Mucosa of stomach (tissue), 1 donor: Measurements from ENCODE around the gene DYNLT1.
"Not testable (repeated sequence)": the region's sequence is repeated elsewhere in the genome, so short reads cannot be mapped to it uniquely, and the experiment has no call there.

Experiments used
- H3K27me3 ChIP-seq: one replicate; pipeline ENCODE4 v1.7.0; 2013; ENCODE audit warnings: mild to moderate bottlenecking, low read length; ENCODE audit not compliant: control insufficient read depth, insufficient read depth
- H3K36me3 ChIP-seq: one replicate; pipeline ENCODE4 v1.7.0; 2013; ENCODE audit warnings: low read length; ENCODE audit not compliant: control insufficient read depth, insufficient read depth
- H3K4me1 ChIP-seq: one replicate; pipeline ENCODE4 v1.7.0; 2013; ENCODE audit warnings: mild to moderate bottlenecking, low read length; ENCODE audit not compliant: control insufficient read depth, insufficient read depth
- H3K4me3 ChIP-seq: one replicate; pipeline ENCODE4 v1.7.0; 2013; ENCODE audit warnings: low read length
- H3K9ac ChIP-seq: one replicate; pipeline ENCODE4 v1.7.0; 2013; ENCODE audit warnings: mild to moderate bottlenecking, low read length, moderate library complexity
- H3K9me3 ChIP-seq: one replicate; pipeline ENCODE4 v1.7.0; 2013; ENCODE audit warnings: mild to moderate bottlenecking, low read length, moderate library complexity; ENCODE audit not compliant: control insufficient read depth
- donor health status: Pancreatic carcinoma.

DYNLT1 gene

DNA sequence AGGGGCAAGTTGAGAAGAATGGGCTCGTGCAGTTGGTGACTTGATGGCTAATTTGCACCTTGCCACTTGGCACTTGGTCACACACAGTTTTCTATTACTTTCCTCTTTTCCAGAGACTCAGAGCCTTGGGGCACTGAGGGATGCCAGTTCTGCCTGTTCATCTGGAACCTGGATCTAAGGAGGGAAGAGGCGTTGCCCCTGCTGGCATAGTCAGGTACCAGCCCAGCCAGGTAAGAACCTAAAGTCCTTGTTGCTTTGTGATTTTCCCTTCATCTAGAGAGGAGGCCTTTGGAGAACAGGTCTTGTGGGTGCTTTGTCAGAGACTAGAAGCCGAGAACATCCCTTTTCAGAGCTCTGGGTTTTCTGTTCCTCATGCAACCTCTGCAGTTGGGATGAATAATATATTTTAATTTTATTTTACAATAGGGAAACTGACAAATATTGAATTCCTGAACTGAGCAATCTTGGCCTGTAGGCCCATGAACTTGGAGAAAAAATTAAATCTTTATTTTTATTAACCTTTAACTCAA, 16.7 kb upstream of the DYNLT1 start:
- Histone ChIP-seq H3K36me3 (no peaks in the 10 kb centered on the region), H3K27me3 (no peaks in the 10 kb centered on the region), H3K4me3 (no peak overlapping the region), H3K4me1 (peaks cover 17% of the 10 kb centered on the region), H3K9me3 (no peaks in the 10 kb centered on the region), H3K9ac (no peak overlapping the region)

- no peaks in the 10 kb centered on the region for H3K27me3 ChIP-seq
- no peak overlapping the region for H3K9ac ChIP-seq
- H3K4me3 ChIP-seq, result no peak overlapping the region
- H3K4me1 ChIP-seq, result peaks cover 17% of the 10 kb centered on the region
- H3K36me3 ChIP-seq, result no peaks in the 10 kb centered on the region
- no peaks in the 10 kb centered on the region for H3K9me3 ChIP-seq
These were observed 15.8 kb upstream of the DYNLT1 start for GRCh38 chr6:158660333-158660754.

GRCh38 chr6:158656986-158657385, 12.4 kb upstream of the DYNLT1 start:
- not testable (repeated sequence) for H3K9me3 ChIP-seq

GRCh38 chr6:158655569-158656450, 11.3 kb upstream of the DYNLT1 start:
- Histone ChIP-seq H3K9me3 (no peaks in the 10 kb centered on the region), H3K27me3 (no peaks in the 10 kb centered on the region), H3K36me3 (no peaks in the 10 kb centered on the region), H3K9ac (no peak overlapping the region), H3K4me3 (no peak overlapping the region), H3K4me1 (peaks cover 23% of the 10 kb centered on the region)

More at GRCh38 chr6:158656986-158657385, 12.4 kb upstream of the DYNLT1 start:
- peaks cover 23% of the 10 kb centered on the region for H3K4me1 ChIP-seq
- not testable (repeated sequence) for H3K27me3 ChIP-seq, H3K36me3 ChIP-seq, H3K4me3 ChIP-seq, H3K9ac ChIP-seq

DNA sequence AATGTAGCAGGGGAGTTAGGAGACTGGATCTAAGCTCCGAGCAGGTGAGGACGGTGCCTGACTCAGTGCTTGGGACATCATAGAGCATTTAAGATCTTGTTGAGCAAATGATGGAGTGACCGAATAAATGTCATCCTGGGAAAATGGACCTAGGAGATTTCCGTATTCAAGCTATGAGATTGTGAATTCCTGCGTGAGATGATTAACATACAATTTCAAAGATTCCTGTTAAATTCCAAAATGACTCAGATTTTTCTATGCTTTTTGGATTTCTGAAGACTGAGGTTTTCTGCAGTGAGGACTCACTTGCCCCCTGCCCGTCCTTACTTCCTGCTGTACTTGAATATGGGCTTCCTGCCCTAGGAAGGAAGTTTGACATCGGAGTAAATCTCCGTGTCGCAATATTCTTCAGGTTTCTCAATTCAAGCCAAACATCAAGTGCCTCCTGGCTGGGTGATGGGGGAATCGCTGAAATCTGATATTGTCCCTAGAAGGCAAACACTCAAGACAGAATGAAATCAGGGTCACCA, 10.5 kb upstream of the DYNLT1 start:
- Histone ChIP-seq H3K36me3 (no peaks in the 10 kb centered on the region), H3K9ac (no peak overlapping the region), H3K4me3 (no peak overlapping the region), H3K4me1 (peaks cover 15% of the 10 kb centered on the region), H3K9me3 (no peaks in the 10 kb centered on the region), H3K27me3 (no peaks in the 10 kb centered on the region)

- H3K9ac ChIP-seq, result peak overlapping the region; percentile 37
- H3K4me3 ChIP-seq, result no peak overlapping the region
- H3K9me3 ChIP-seq, result no peaks in the 10 kb centered on the region
- no peaks in the 10 kb centered on the region for H3K36me3 ChIP-seq
- H3K27me3 ChIP-seq, result no peaks in the 10 kb centered on the region
- H3K4me1 ChIP-seq, result peaks cover 12% of the 10 kb centered on the region
These were observed 10.0 kb upstream of the DYNLT1 start for GRCh38 chr6:158654498-158654897.

GRCh38 chr6:158653577-158654354, 9.2 kb upstream of the DYNLT1 start:
- H3K27me3 ChIP-seq, result no peaks in the 10 kb centered on the region
- peaks cover 12% of the 10 kb centered on the region for H3K4me1 ChIP-seq
- peak overlapping the region; percentile 37 for H3K9ac ChIP-seq
- H3K9me3 ChIP-seq, result no peaks in the 10 kb centered on the region
- no peaks in the 10 kb centered on the region for H3K36me3 ChIP-seq
- no peak overlapping the region for H3K4me3 ChIP-seq

DNA sequence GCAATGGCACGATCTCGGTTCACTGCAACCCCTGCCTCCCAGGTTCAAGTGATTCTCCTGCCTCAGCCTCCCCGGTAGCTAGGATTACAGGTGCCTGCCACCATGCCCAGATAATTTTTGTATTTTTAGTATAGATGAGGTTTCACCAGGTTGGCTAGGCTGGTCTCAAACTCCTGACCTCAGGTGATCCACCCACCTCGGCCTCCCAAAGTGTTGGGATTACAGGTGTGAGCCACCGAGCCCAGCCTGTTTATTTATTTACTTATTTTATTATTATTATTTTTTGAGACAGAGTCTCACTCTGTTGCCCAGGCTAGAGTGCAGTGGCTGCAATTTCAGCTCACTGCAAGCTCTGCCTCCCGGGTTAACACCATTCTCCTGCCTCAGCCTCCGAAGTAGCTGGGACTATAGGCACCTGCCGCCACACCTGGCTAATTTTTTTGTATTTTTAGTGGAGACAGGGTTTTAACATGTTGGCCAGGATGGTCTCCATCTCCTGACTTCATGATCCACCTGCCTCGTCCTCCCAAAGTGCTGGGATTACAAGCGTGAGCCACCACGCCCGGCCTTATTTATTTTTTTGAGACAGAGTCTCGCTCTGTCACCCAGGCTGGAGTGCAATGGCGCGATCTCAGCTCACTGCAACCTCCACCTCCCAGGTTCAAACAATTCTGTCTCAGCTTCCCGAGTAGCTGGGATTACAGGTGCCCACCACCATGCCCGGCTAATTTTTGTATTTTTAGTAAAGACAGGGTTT, 7.6 kb upstream of the DYNLT1 start:
- H3K4me3 ChIP-seq, H3K9me3 ChIP-seq, H3K9ac ChIP-seq, H3K27me3 ChIP-seq, H3K36me3 ChIP-seq: not testable (repeated sequence)
- H3K4me1 ChIP-seq, result peaks cover 12% of the 10 kb centered on the region

- Histone ChIP-seq H3K4me1 (peaks cover 17% of the 10 kb centered on the region), H3K36me3 (no peaks in the 10 kb centered on the region)
These were observed 5.0 kb upstream of the DYNLT1 start, which contains the start of gene SYTL3 for GRCh38 chr6:158649289-158650143. Gene SYTL3 (plus strand): TSS chr6:158650054. CDS start chr6:158663269, 13,215 bp downstream.

DNA sequence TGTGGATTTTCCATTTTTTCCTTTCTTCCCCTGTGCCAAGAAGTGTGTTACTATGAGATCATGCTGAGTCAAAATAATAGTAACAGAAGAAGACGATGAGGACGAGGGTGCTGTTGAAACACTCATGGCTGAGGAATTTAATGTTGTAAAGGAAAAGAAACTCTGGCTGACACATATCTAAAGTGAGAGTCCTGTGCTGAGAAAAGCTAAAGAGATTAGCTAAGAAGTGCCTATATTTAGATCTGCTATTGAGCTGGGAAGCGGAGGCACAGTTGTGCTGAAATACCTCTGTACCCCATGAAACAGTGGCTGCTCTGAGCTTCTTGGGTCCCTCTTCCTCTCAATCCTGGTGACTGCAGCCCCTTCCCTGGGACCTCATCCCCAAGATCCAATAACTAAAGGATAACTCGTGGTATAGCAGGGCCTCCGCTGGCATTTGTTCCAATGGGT, 4.2 kb upstream of the DYNLT1 start:
- Histone ChIP-seq H3K9me3 (no peaks in the 10 kb centered on the region), H3K36me3 (no peaks in the 10 kb centered on the region), H3K4me1 (peaks cover 10% of the 10 kb centered on the region), H3K9ac (no peak overlapping the region), H3K4me3 (no peak overlapping the region), H3K27me3 (no peaks in the 10 kb centered on the region)

More at GRCh38 chr6:158649289-158650143, 5.0 kb upstream of the DYNLT1 start, which contains the start of gene SYTL3:
- no peak within 1 kb of the TSS for H3K9ac ChIP-seq
- no peak within 1 kb of the TSS for H3K4me3 ChIP-seq
- no peaks in the 10 kb centered on the region for H3K9me3 ChIP-seq
- H3K27me3 ChIP-seq, result no peaks in the 10 kb centered on the region
